Caki2 (cell line): ENCODE measurements around the gene HRAS. TPM values are rescaled to one million over a fixed set of nuclear protein-coding genes. Genes with fewer than 3 reads are reported as not detected.

ENCODE experiments used
- DNase-seq: peaks from one replicate; pipeline ENCODE4 v3.0.0-alpha.2; 2015; ENCODE audit warnings: low read depth
- in situ Hi-C: cut with HindIII; loops from 2 replicates; pipeline ENCODE4 v1.10.0; 2016; ENCODE audit warnings: low sequenced_read_pairs, low pct_unique_long_range_greater_than_20kb, mixed read lengths
- total RNA-seq: library from RNA; depleted of rRNA; stranded (reverse); fragments of >200 nt; shearing (Covaris generic); gene quantifications from 2 replicates; pipeline ENCODE4 v1.2.3, GENCODE V29; 2014; ENCODE audit warnings: low replicate concordance; rRNA removed

The HRAS gene
- total RNA-seq, 1 experiment from 2014 or later: 43.8 TPM

DNA sequence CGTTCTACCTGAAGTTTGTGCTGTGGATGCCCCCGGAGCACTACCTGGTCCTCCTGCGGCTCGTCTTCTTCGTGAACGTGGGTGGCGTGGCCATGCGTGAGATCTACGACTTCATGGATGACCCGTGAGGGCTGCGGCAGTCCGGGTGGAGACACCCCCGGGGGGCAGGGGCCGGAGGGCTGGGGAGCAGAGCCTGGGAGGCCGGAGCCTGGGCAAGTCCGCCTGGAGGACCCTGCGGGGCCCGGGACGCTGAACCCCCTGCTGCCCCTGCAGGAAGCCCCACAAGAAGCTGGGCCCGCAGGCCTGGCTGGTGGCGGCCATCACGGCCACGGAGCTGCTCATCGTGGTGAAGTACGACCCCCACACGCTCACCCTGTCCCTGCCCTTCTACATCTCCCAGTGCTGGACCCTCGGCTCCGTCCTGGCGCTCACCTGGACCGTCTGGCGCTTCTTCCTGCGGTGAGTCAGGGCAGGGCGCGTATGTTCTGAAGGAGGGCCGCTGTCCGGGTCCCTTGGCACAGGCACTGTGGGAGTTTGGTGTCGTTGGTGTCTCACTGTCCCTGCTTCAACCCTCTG is 45.7 kb downstream of the HRAS start:
- DNase-seq: no peak
- in situ Hi-C loops: no loop called here

DNA sequence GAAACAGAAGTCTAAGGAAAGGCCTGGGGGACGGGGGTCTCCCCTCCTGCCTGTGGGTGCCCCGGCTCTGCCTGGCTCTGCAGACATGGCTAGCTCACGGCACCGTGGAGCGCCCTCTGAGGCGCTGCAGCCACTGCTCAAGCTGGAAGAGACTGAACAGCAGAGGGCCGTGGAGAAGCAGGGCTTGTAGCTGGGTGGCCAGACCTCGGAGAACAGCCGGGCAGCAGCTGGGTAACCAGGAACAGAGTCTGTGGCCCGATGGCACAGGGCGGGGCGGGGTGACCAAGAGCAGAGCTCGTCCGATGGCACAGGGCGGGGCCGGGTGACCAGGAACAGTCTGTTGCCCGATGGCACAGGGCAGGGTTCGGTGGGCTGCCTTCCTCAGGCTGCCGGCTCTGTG is 46.4 kb downstream of the HRAS start:
- in situ Hi-C loops: no loop called here
- DNase-seq: no peak

DNA sequence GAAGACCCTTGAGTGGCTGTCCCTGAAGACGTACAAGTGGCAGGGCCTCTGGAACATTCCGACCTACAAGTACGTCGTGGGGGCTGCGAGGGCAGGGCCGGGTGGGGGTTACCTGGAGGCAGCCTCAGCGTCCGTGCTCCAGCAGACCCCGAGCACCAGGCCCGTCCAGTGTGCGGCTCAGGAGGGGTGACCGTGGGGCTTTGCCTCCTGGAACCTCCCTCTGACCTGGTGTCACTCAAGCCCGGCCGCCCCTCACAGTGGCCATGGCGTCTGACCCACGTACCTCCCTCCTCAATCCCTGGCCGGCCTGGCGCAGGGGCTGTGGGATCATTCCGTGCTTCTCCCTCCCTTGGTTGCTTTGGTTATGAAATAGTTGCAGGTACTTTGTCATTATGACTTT is 46.8 kb downstream of the HRAS start:
- in situ Hi-C loops: no loop called here
- DNase-seq: no peak

DNA sequence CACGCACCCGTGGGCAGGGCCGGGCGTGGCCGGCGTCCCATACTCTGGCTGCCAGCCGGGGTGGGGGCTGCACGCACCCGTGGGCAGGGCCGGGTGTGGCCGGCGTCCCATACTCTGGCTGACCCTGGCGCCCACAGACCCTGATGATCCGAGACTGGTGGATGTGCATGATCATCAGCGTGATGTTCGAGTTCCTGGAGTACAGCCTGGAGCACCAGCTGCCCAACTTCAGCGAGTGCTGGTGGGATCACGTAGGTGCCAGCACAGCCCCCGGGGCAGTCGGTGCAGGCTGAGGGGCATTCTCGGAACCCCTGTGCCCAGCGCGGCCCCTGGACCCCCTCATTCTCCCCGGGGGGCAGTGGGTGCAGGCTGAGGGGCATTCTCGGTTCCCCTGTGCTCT is 47.3 kb downstream of the HRAS start:
- in situ Hi-C loops: no loop called here
- no peak for DNase-seq

DNA sequence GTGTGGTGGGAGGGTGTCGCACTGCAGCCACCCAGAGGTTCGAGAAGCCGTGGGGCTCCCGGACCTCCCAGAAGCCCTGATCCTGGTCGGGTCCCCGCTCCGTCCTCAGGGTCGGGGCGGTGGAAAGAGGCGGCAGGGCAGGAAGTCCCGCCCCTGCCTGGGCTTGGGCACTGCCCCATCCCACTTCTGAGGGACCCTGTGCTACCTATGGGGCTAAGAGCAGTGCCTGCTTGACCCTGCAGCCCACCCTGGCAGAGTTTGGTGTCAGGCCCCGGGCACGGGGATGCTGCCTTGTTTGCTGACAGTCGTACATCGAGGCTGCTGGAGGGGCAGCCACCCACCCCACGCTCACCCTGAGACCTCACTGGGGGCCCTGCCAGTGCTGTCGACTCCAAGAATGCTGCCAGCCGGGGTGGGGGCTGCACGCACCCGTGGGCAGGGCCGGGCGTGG is 47.8 kb downstream of the HRAS start:
- in situ Hi-C loops: no loop called here
- DNase-seq: no peak

DNA sequence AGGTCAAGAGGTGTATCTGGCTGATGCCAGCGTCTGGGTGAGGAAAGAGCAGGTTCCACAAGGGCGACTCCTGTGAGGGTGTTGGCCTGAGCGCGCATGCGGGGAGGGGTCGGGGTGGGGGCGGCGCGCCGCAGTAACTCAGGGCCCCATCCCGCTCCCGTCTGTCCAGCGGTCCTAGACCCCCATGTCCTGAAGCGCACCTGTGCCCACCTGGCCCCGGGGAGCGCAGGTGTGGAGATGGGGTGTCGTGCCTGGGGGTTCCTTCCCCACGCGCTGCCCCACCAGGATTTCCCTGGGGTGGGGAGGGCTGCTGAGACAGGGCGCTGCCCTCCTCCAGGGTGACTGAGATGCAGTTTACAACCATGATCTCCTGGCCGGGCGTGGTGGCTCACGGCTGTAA is 49.2 kb downstream of the HRAS start:
- no peak for DNase-seq
- in situ Hi-C loops: no loop called here

DNA sequence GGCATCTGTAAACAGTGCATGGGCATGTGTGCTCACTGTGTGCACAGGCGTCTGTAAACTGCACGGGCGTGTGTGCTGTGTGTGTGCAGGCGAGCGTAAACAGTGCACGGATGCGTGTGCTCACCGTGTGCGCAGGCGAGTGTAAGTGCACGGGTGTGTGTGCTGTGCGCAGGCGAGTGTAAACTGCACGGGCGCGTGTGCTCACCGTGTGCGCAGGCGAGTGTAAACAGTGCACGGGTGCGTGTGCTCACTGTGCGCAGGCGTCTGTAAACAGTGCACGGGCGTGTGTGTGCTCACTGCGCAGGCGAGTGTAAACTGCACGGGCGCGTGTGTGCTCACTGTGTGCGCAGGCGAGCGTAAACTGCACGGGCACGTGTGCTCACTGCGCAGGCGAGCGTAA is 50.8 kb downstream of the HRAS start:
- in situ Hi-C loops: no loop called here

More for the DNA sequence above, 50.8 kb downstream of the HRAS start:
- DNase-seq: no peak

Other genes with a start within 250 kb of the HRAS start
- 7.9 and 11.2 TPM in 2 replicates for gene PGGHG, start 246.4 kb downstream of the HRAS start, total RNA-seq
- not detected in 2 replicates for gene IFITM5, start 236.1 kb downstream of the HRAS start, total RNA-seq
- gene IFITM2, start 227.8 kb downstream of the HRAS start, total RNA-seq: not detected in 2 replicates
- 2.0 and 10.3 TPM in 2 replicates for gene IFITM1, start 221.5 kb downstream of the HRAS start, total RNA-seq
- gene IFITM3, start 214.7 kb downstream of the HRAS start, total RNA-seq: 6.2 and 23.7 TPM in 2 replicates
- gene B4GALNT4, start 166.1 kb downstream of the HRAS start, total RNA-seq: 23.9 and 61.5 TPM in 2 replicates
- 70.7 and 103 TPM in 2 replicates for gene PKP3, start 141.4 kb downstream of the HRAS start, total RNA-seq
- 66.9 and 103 TPM in 2 replicates for gene SIGIRR, start 120.6 kb downstream of the HRAS start, total RNA-seq
- gene ANO9, start 93.6 kb downstream of the HRAS start, total RNA-seq: not detected in 2 replicates
- 36.9 and 50.2 TPM in 2 replicates for gene PTDSS2, start 85.3 kb downstream of the HRAS start, total RNA-seq
- 271 and 316 TPM in 2 replicates for gene RNH1, start 28.3 kb downstream of the HRAS start, total RNA-seq
- 2.0 and 3.4 TPM in 2 replicates for gene LRRC56, start 2.0 kb upstream of the HRAS start, total RNA-seq
- gene LMNTD2, start 25.2 kb upstream of the HRAS start, total RNA-seq: 6.7 and 18.4 TPM in 2 replicates
- 107 and 124 TPM in 2 replicates for gene RASSF7, start 25.4 kb upstream of the HRAS start, total RNA-seq
- 36.5 and 42.6 TPM in 2 replicates for gene PHRF1, start 40.9 kb upstream of the HRAS start, total RNA-seq
- gene IRF7, start 80.4 kb upstream of the HRAS start, total RNA-seq: 12.5 and 23.2 TPM in 2 replicates
- gene CDHR5, start 89.4 kb upstream of the HRAS start, total RNA-seq: not detected in 2 replicates
- gene SCT, start 91.6 kb upstream of the HRAS start, total RNA-seq: not detected in 2 replicates
- not detected in 2 replicates for gene DRD4, start 101.7 kb upstream of the HRAS start, total RNA-seq
- 37.8 and 52.4 TPM in 2 replicates for gene DEAF1, start 159.6 kb upstream of the HRAS start, total RNA-seq
- gene TMEM80, start 160.2 kb upstream of the HRAS start, total RNA-seq: 6.3 and 15.6 TPM in 2 replicates
- 264 and 273 TPM in 2 replicates for gene EPS8L2, start 170.7 kb upstream of the HRAS start, total RNA-seq
- gene TALDO1, start 211.9 kb upstream of the HRAS start, total RNA-seq: 1,239 and 1,416 TPM in 2 replicates
- 27.5 and 45.0 TPM in 2 replicates for gene GATD1, start 241.9 kb upstream of the HRAS start, total RNA-seq